ENCODE results near the gene PRPF19. TPM values are rescaled to one million over a fixed set of nuclear protein-coding genes. Genes with fewer than 3 reads are reported as not detected.
A peak's percentile ranks its signal among the peaks of the same experiment; 100 is the strongest.
"Not testable (repeated sequence)": the region's sequence is repeated elsewhere in the genome, so short reads cannot be mapped to it uniquely, and the experiment has no call there.

PRPF19 gene
- total RNA-seq, 1 experiment from 2014 or later = 100.0 TPM

DNA sequence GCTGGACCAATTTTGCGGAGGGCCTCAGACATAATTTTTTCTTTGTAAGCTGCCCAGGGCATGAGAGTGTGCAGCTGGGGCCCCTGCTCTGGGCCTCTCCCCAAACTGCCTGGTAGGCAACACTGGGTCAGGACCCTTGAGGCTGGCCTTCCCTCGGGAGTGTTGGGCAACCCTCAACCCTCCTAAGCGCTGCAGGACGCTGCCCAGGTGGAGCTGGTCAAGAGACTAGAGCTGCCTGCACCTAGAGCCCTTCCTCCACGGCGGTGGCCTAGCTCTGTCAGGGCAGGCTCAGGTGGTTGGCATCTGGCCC lies 17.4 kb upstream of the PRPF19 start:
- DNase-seq (ENCODE audit: low read depth) = no peak

DNA sequence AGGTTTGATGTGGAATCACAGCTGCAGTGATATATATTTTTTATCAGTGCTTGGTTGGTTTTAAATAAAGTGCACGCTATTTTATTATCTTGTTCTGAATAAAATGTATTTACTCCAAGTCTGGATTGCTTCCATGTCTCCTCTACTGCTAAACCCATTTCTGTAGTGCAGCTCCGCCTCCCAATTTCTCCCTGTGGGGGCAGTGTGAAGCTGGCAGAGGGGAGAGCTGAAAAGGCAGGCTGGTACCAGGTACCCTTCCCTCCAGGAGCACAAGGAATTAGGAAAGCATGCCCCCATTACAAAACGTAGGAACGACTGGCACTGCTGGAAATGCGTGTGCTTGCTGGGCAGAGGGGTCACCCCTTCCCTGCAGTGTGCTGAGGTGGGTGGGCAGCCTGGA lies 16.9 kb upstream of the PRPF19 start:
- DNase-seq (ENCODE audit: low read depth) = no peak

DNA sequence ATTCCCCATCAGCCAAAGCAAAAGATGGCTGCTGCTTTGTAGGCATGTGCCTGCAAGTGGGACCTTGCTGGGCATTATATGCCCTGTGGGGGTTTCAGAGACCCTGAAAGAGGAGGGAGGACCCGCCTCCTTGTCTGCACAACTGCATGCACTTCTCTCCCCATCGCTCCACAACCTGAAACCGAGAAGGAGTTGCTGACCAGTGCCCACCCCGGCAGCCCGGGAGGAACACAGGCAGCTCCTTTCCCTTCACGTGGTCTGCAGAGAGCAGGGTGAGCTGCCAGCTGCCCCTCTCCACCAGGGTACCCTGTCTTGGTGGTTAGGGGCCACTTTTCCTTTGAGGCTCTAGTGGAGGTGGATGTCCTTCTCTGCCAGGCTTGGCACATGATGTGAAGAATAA lies 16.5 kb upstream of the PRPF19 start:
- DNase-seq (ENCODE audit: low read depth) = no peak

DNA sequence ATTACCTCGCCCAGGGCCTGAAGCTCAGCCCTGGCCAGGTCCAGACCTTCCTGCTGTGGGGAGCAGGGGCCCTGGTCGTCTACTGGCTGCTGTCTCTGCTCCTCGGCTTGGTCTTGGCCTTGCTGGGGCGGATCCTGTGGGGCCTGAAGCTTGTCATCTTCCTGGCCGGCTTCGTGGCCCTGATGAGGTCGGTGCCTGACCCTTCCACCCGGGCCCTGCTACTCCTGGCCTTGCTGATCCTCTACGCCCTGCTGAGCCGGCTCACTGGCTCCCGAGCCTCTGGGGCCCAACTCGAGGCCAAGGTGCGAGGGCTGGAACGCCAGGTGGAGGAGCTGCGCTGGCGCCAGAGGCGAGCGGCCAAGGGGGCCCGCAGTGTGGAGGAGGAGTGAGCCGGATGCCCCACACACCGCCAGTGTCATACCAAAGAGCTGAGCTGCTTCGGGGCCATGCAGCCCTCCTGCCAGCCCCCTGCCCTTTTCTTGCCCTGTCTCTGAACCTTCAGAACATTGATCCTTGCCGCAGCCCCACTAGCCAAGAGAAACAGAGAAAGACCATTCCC lies 15.5 kb upstream of the PRPF19 start:
- no peak for DNase-seq (ENCODE audit: low read depth)

DNA sequence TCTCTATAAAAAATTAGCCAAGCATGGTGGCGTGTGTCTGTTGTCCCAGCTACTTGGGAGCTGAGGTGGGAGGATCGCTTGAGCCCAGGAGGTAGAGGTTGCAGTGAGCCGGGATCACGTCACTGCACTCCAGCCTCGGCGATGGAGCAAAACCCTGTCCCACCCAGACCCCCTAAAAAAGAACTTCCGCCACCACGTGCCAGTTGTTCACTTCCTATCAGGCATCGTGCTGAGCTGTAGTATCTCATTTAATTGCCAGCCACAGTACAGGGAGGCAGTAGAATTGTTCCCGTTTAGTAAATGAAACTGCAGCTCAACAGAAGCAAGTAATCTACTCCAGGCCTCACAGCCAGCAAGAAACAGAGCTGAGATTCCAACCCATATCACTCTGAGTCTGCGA lies 14.9 kb upstream of the PRPF19 start:
- DNase-seq (ENCODE audit: low read depth) = no peak

DNA sequence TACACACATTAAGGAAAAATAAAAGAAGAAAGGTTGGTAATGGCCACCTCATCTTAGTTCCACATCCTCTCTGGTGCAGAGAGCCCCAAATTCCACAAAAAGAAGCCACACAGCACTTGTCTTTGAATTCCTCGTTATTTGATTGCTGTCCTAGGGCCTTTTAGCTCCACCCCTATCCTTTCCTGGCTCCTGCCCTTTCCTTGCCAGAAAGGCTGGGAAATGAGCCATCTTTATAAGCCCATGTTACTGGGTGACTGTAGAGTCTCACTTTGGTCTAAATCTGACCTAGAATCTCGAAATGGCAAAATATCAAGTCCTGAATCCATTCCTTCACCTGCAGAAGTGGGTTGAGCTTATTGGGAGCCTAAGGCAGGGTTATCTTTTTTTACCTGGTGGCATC lies 13.6 kb upstream of the PRPF19 start:
- no peak for DNase-seq (ENCODE audit: low read depth)

DNA sequence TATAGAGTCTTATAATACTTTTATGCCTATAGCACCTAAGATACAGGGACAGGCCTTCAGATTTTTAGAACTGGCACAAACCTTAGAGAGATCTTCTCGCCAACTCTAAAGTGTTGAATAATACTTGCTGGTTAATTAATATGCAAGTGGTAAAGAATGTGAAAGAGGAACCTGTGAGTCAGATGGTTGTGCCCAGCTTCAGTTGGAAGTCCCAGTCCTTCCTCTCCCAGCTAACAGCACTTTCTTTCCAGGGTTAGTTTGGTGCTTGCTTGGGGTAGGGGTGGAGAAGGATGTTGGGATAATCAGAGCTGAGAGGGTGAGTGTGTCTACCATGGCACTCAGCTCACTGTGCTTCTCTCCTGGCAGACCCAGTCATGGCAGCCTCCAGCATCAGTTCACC lies 12.9 kb upstream of the PRPF19 start:
- no peak for DNase-seq (ENCODE audit: low read depth)

DNA sequence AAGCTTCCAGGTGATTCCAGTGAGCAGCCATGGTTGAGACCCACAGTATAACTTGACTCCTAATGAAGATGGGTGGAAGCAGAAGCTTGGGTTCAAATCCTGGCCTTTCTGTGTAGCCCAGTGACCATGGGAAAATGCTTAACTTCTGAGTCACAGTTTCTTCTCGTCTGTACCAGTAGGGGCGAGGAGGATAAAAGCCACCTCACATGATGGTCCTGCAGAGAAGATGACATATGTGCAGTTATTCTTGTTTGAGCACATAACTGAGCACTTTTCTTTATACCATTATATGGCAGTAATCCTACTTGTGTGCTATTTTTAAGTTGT lies 12.5 kb upstream of the PRPF19 start:
- DNase-seq (ENCODE audit: low read depth) = peak; percentile 52

DNA sequence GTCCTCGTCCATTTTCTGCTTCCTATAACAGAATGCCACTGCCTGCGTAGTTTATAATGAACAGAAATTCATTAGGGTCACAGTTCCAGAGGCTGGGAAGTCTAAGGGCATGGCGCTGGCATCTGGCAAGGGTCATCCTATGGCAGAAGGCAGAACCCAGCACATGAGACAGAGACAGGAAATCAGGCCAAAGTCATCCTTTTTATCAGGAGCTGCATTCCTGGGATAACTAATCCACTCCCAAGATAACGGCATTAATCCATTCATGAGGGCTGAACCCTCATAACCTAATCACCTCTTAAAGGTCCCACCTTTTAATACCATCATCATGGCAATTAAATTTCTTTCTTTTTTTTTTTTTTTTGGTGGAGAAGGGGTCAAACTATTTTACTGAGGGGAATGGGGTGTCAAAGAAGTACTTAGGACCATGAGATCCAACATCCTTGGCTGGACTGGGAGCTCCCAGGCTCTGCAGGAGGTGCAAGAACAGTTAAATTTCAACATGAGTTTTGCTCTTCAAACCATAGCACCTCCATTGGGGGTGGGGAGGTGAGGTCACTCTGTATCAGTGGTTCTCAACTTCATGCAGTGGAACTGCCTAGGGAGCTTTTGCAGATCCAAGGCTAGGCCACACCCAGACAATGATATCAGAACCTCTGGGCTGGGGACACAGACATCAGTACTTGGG lies 12.0 kb upstream of the PRPF19 start:
- no peak for DNase-seq (ENCODE audit: low read depth)

DNA sequence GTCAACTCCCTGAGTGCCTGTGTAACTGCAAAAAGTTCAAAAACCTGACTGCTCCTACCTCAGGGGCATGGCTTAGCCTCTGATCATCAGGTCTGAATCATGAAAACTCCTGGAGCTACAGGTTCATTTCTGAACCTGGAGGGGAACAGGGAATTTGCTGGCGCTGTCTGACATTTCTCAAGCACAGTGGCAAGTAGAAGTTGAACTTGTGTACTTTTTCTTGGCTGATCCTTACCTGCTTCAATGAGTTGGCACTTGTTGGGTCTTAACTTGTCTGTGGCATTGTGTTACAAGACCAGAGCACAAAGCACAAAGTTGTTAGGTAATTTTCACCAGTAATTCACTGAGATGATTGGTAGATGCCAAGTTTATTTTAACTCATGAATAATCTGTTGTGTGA lies 10.9 kb upstream of the PRPF19 start:
- no peak for DNase-seq (ENCODE audit: low read depth)

DNA sequence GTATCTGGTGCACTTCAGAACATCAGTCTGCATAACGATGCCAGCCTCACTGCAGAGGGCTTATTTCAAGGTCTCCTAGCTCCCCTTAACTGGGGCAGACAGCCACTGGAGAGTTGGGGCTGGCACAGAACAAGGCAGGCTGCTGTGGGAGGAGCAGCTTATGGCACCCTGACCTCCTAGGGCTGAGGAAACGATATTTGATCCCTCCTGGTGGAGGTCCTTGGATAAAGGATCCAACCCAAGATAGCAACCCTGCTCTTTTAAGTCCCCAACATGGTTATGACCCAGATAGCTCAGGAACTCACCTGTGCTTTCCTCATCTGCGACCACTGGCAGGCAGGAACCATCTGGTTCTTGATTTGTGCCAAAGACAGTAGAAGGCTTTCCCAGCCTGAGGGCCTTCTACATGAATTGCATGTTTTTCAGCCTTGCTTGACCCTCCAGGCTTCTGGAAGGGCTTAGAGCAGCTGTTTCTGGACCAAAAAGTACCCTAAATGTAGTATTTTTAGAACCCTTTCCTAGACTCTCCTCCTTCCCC lies 10.4 kb upstream of the PRPF19 start:
- DNase-seq (ENCODE audit: low read depth) = no peak

DNA sequence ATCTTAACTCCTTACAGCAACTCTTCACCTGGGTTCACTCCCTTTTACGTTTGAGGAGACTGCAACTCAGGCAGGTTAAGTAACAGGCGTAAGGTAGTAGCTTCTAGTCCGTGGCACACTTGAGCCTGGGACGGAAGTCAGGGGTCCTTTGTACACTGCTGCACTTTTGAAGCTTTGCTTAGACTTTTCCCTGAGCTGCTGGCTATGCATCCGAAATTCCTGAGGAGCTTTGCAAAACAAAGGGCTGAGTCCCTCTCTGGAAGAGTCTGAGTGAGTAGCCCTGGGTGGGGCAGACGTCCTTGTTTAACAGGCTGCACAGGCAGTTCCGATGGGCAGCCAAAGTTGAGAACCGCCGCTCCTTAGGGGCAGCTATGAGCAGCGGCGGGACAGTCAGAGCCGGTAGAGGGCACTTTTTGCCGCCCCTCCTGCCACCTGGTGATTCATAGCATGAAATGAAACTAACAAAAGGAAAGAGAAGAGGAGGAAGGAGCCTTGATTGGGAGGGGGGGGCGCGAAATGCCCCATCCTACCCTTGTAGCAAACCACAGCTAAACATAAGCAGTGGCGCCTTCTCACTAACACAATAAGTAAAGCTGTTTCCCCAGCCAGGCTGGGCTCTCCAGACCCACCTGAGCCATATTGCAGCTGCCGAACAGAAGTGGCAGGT lies 9.0 kb upstream of the PRPF19 start:
- peak; percentile 72 for DNase-seq (ENCODE audit: low read depth)

DNA sequence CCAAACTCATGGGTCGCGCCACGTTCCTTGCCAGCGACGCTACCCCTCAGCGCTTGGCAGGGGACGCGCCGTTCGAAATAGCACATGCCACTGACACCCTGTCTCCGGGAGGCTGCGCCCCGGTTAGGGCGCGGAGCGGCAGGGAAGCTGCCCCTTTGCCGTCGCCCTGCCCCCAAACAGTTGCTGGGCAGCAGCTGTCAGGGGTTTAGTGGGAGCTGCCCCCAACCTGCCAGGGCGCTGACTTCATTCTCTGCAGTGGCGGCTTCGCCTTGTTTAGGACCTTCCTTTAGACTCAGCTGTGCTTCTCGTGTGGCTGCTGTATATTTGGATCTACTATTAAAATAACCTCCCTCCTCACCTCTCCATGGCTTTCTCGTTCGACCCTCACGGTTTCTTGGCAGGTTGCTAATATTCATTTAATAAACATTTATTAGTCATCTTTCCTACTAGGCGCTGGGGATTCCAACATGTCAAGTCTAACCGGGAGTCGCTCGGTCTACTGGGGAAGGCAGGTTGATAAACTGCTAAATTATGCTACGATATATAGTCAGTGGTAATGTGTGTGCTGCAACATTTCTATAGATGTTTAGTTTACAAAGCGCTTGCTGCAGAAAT lies 8.4 kb upstream of the PRPF19 start:
- no peak for DNase-seq (ENCODE audit: low read depth)

DNA sequence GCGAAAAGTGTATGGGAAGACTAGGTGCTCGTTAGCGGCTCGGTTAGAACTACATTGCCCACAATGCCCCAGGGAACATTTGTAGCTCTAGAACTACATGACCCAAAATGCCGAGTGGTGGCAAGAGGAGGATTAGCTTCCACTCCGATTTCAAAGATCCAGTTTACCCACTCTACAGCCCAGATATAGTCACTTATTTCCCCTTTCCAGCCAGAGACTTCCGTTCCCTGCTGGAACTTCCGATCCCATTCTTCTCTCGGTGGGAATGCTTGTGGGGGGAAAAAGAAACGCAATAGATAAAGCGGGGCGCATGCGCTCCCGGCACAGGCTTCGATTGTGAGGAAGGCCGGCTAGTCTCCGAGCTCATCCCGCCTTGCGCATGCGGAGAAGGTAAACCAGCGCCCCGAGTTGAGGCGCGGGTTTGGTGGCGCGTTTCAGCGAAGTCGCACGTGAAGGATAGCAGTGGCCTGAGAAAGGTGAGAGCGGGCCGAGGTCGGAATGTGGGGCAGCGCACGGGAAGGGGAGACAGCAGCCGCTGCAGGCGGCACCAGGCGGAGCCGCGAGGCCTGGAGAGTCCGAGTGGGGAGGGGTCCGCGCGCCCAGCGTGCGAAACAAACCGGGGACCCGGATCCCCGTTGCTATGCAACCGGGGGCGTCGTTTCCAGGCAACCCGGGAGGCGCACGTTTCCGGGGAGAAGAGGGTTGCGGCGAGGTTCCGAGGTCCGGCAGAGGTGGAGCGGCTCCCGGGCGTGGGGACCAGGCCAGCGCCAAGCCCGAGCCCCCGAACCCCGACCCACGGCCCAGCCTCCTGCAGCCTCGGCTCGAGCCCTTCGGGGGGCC lies 7.6 kb upstream of the PRPF19 start, which contains the start of gene TMEM109:
Gene TMEM109, plus strand, starts transcription at position 366 of the 840 bp plus-strand sequence. CDS start 5,536 bp downstream, outside the sequence.
- DNase-seq (ENCODE audit: low read depth) = peak; percentile 85

DNA sequence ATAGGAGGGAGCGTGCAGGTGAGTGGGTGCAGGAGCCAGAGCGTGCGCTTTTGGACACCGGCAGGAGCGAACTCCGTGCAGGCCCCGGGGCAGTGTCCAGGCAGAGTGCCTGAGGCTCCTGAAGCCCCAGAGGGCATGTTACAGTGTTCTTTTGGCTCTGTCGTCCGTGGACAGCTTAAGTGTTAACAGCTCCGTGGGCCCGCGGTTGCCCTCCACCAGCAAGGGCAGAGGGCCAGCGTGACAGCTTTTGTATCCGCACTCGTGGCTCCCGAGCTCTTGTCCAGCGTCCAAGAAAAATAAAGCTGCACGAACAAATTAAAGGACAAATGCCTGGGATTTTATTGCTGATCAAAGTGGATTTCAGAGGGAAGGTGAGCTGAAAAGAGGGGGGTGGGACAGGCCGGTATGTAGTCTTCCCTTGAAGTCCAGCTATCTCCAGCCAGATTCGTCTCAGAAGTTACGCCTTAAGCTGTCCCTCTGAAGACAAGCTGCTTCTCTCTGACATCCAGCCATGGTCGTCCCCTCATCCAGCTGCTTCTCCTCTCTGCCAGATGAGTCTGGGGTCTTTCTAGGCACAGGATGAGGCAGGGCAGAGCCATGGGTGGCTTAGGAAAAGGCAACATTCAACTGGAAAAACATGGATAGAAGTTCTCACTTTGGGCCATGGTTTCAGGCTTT lies 6.6 kb upstream of the PRPF19 start:
- DNase-seq (ENCODE audit: low read depth) = no peak

DNA sequence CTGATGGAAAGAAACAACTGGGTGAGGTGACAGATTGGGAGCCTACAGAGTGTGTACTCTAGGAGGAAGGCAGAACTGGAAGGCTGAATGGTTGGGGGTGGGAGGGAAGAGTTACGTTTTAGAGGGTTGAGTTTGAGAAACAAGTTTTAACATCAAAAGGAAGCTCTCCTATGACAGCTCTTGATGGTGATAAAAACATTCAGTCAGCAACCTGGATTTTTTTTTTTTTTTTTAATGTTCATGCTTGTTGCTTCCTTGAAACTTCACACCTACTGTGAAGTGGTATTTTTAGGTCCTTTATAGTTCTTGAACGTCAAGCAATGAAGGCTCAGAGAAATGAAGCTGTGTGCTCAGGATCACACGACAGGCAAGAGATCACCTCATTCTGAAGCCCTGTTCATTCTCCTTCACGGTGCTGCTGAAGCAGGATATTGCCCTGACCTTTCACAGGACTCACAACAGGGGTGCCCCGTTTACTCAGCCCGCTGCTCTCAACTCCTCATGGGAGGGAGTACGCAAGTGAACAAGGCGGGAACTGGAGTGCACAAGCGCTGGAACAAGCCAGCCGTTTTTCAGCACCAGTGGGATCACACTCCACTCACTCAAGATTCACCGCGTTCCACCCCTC lies 6.0 kb upstream of the PRPF19 start:
- DNase-seq (ENCODE audit: low read depth) = no peak

DNA sequence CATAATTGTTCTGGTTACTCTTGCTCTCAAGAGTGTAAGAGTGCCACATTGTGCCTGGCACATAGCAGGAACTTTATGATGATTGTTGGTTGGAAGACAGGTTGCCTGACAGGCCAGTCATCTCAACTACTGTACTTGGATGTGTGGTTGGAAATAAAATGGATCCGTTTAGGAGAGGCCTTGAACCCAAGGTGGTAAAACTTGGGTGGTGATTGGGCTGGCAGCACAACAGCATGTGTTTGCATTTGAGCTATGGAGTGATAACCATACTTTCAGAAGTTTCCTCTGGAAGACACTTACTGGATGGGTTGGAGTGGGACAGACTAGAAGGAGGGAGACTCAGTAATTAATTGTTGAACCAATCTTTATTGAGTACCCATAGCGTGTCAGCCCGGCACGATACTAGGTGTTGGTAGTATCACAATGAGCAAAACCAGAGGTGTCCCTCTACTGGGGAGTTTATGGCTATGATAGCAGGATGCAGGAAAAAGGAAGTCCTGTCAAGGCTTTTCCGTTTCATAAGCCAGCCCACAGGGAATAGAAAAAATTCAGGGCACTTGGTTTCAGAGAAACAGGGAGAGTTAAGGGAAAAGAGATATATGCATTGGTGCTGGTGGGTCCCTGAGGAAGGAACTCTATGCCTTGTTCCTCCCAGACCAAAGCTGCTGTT lies 4.5 kb upstream of the PRPF19 start:
- no peak for DNase-seq (ENCODE audit: low read depth)

DNA sequence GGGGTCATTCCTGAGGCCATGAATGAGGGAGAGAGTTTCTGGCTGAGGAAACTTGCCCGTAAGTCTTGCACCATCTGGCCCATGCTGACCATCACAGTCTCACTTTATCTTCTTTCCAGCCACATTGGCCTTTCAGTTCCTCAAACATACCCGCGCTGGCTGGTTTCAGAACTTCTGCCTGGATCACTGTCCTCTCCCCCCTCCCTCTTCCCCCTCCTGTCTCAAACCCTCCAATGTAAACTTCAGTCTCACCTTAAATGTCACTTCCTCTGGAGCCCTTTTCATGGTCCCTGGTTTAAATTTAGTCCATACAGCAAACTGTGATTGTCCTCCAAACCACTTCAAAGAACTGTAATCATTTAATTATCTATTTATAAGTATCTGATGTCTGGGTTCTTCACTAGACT lies 3.9 kb upstream of the PRPF19 start:
- no peak for DNase-seq (ENCODE audit: low read depth)

DNA sequence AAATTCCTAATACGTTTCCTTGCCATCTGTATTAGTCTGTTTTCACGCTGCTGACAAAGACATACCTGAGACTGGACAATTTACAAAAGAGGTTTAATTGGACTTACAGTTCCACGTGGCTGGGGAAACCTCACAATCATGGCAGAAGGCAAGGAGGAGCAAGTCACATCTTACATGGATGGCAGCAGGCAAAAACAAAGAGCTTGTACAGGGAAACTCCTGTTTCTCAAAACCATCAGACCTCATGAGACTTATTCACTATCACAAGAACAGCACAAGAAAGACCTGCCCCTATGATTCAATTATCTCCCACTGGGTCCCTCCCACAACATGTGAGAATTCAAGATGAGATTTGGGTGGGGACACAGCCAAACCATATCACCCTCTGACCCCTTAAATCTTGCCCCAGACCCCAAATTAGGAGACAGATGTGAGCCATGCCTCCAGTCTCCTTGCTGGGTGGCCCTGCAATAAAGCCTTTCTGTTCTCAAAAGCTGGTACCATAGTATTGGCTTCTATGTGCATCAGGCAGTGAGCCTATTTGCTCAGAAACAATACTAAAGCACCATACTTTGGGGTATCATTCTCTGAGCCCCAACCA lies 3.4 kb upstream of the PRPF19 start:
- not testable (repeated sequence) for DNase-seq (ENCODE audit: low read depth)

DNA sequence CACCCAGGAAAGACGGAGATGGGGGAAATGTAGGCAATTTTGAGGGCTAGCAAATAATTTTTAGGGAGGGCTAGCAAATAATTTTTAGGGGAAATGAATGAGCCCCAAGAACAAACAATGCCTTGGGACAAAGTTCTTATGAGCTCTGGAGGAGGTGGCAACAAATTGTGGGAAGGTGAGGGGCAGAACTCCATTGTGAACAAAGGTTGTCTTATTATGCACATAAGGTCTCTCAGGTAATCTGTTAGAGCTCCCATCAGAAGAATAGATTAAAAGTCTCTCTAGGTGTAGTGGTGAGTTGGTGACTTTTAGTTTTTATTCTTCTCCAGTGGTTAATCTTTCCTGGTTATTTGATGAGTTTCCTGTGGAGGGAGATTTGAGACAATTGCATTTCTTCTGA lies 2.4 kb upstream of the PRPF19 start:
- DNase-seq (ENCODE audit: low read depth) = no peak

All from RPMI7951 (cell line).